Peyer's patch (tissue), 4 donors: ENCODE measurements around the gene NQO2.

Experiments
- CTCF ChIP-seq, 6 experiments: fragments of 450-650 bp in 4 of 6; fragments of 200-600 bp in 2 of 6; sonication (generic) in 1 of 6; IDR thresholded peaks; one replicate each; pipeline ENCODE4 v1.5.1; 2017 to 2019; ENCODE audit warnings: antibody characterized with exemption in 6 of 6, mild to moderate bottlenecking in 3 of 6, moderate library complexity in 1 of 6
- POLR2A ChIP-seq, 2 donors: fragments of 450-650 bp; IDR thresholded peaks; one replicate each; pipeline ENCODE4 v1.5.1; 2017; ENCODE audit warnings: antibody characterized with exemption in 2 of 2, mild to moderate bottlenecking in 2 of 2, moderate library complexity in 2 of 2

- TF ChIP-seq CTCF (IDR thresholded peaks at IDR 0.05) (no peak), POLR2A (IDR thresholded peaks at IDR 0.05) (no peak)
These were observed 37.1 kb upstream of the NQO2 start for GRCh38 chr6:2962636-2963035.
